Loucy (cell line): Measurements from ENCODE around the gene IGF2R.

Source experiments
- CTCF ChIP-seq: fragments of 200-600 bp; sonication (generic); conservative IDR thresholded peaks from 2 replicates; pipeline ENCODE4 v1.5.1; 2014; ENCODE audit warnings: mild to moderate bottlenecking, antibody characterized with exemption, low read length
- EZH2phosphoT487 ChIP-seq: fragments of 200-600 bp; IDR thresholded peaks from 2 replicates; pipeline ENCODE4 v1.6.1; 2018; ENCODE audit warnings: antibody characterized with exemption, mild to moderate bottlenecking, moderate library complexity, borderline replicate concordance

DNA sequence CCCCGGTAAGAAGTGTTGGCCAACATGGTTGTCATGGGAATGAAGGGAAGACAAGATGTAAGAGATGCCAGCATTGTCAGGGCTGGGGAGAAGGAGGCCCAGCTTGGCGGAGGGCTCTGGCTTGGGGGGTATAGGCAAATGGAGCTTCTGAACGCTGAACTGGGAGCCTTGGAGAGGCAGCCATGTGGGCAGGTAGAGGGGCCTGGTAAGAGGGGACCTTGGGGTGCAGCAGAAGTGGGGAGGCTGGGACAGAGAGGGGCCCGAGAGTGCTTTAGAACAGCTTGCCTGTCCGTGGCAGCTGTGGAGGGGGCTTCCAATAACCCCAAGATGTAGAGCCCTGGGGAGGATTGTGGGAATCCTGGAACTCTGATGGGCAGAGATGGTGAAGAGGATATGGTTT lies 155.7 kb downstream of the IGF2R start:
- TF ChIP-seq CTCF (no peak), EZH2phosphoT487 (no peak)
